A549 treated with AZD9567 at 1 μM for 4 hours (cell line): Measurements from ENCODE around the gene ENPP3. TPM values are rescaled to one million over a fixed set of nuclear protein-coding genes. Genes with fewer than 3 reads are reported as not detected.

Experiments
- total RNA-seq: library from RNA; stranded (reverse); fragments of 200-300 nt; extraction: Qiagen RNA extraction; gene quantifications from 5 replicates; pipeline ENCODE4 v1.2.3, GENCODE V29; 2022; ENCODE audit not compliant: insufficient read depth

Gene ENPP3
- not detected in 5 replicates for total RNA-seq

DNA sequence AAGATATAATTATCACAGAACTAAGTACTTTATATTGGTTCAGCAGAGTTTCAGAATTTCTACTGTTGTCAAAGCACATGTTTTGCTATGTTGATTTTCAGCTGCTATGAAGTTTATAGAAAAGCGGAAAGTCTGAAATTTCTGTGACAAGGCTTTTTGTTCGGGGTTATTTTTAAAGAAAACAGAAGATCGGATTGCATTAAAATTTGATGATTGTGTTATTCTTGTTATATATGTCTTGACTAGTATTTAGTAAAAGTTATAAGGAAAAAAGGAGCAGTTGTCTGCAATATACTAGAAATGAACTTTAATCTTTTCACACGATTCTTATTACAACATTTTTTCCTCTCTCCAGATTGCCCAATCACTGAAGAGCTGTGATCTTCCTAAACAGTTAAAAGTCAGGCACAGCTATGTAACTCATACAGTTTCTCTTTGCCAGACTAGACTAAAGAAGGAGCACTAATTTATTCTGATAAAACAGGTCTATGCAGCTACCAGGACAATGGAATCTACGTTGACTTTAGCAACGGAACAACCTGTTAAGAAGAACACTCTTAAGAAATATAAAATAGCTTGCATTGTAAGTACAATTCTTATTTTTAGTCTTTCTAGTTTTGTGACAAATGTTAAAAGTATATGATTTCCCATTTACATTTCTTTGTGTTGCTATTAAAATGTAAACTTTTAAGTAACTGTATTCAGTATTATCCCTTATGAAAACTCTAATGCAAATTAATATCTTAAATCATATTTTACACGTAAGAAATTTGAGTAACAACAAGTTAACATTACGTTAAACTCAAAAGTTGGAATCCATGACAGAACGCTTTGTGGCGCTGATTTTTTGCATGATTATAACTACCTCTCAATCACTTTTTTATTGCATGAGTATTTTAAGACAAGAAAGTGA lies at the start of gene ENPP3:
TSS of gene ENPP3 (plus strand) at position 423 of the 913 bp plus-strand sequence. CDS start at position 506, 83 bp downstream.

GRCh38 chr6:131627724-131628682 lies 9.1 kb upstream of the ENPP3 start, which contains the start of gene MED23:
MED23 (minus strand) TSS chr6:131628242; CDS start chr6:131628049, 193 bp downstream.

DNA sequence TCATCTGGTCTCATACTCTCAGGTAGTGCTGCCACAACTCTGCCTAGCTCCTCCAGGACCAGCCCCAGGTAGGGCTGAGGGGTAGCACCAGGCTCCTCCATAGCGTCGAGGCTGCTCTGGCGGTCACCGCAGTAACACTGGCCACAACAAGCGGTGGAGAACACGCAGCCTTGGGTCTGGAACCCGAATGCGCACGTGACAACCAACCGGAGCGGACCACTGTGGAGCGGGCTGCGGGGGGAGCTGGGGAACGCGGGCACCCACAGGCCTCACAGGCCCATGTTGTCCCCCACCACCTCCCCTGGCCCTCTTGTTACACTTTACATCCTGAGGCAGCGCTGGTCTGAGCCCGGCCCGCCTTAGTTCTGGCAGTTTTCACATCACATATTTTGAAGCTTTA lies 73.8 kb downstream of the ENPP3 start, which contains the start of gene CTAGE9:
TSS of gene CTAGE9 (minus strand) at position 101 of the 400 bp plus-strand sequence. CDS start at position 101, 0 bp downstream.

Other genes with a start within 250 kb of the ENPP3 start
- gene ARG1, start 64.1 kb upstream of the ENPP3 start, total RNA-seq, result not detected in 5 replicates
- 6.1 to 10.2 TPM (median 7.7 TPM) in 5 replicates for gene MED23, start 9.1 kb upstream of the ENPP3 start, total RNA-seq
- not detected in 5 replicates for gene OR2A4, start 64.1 kb downstream of the ENPP3 start, total RNA-seq
- gene CTAGE9, start 73.7 kb downstream of the ENPP3 start, total RNA-seq, result not detected in 5 replicates
- 1.2 to 1.7 TPM (median 1.5 TPM) in 5 replicates for gene ENPP1, start 170.7 kb downstream of the ENPP3 start, total RNA-seq